ENCODE data around the gene GPR180.

Gene GPR180

GRCh38 chr13:94559222-94559795, 42.3 kb upstream of the GPR180 start:
- no peak overlapping the region for H3K27ac ChIP-seq (replicated peaks)
- DNase-seq (ENCODE audit: low read depth in 1 of 2, low spot score in 1 of 2): no peak

GRCh38 chr13:94560116-94560515, 41.5 kb upstream of the GPR180 start:
- Histone ChIP-seq H3K27me3 (ENCODE audit: insufficient read depth, poor library complexity, severe bottlenecking) (no peaks in the 10 kb centered on the region), H3K4me3 (replicated peaks; ENCODE audit: insufficient read depth, low read length) (no peak overlapping the region), H3K27ac (replicated peaks) (no peak overlapping the region)
- no peak for DNase-seq (ENCODE audit: low read depth in 1 of 2, low spot score in 1 of 2)
- no peak for TF ChIP-seq POLR2AphosphoS5 (IDR thresholded peaks at IDR 0.05; ENCODE audit: low read depth)
- no peak for TF ChIP-seq REST (IDR thresholded peaks at IDR 0.05; ENCODE audit: insufficient replicate concordance, low read depth)
- no peak for TF ChIP-seq SPI1 (IDR thresholded peaks at IDR 0.05; ENCODE audit: borderline replicate concordance, low read depth)
- TF ChIP-seq GABPA (IDR thresholded peaks at IDR 0.05; ENCODE audit: low read depth): no peak
- TF ChIP-seq CTCF (IDR thresholded peaks at IDR 0.05; ENCODE audit: insufficient read depth, low read length): no peak

More at GRCh38 chr13:94559222-94559795, 42.3 kb upstream of the GPR180 start:
- Histone ChIP-seq H3K27me3 (ENCODE audit: insufficient read depth, poor library complexity, severe bottlenecking) (no peaks in the 10 kb centered on the region), H3K4me3 (replicated peaks; ENCODE audit: insufficient read depth, low read length) (no peak overlapping the region)
- TF ChIP-seq CTCF (IDR thresholded peaks at IDR 0.05; ENCODE audit: insufficient read depth, low read length): no peak
- TF ChIP-seq REST (IDR thresholded peaks at IDR 0.05; ENCODE audit: insufficient replicate concordance, low read depth): no peak
- no peak for TF ChIP-seq SPI1 (IDR thresholded peaks at IDR 0.05; ENCODE audit: borderline replicate concordance, low read depth)
- TF ChIP-seq POLR2AphosphoS5 (IDR thresholded peaks at IDR 0.05; ENCODE audit: low read depth): no peak
- TF ChIP-seq GABPA (IDR thresholded peaks at IDR 0.05; ENCODE audit: low read depth): no peak

- Histone ChIP-seq H3K27me3 (ENCODE audit: insufficient read depth, poor library complexity, severe bottlenecking) (no peaks in the 10 kb centered on the region), H3K27ac (replicated peaks) (no peak overlapping the region), H3K4me3 (replicated peaks; ENCODE audit: insufficient read depth, low read length) (no peak overlapping the region)
- no peak for DNase-seq (ENCODE audit: low read depth in 1 of 2, low spot score in 1 of 2)
- TF ChIP-seq GABPA (IDR thresholded peaks at IDR 0.05; ENCODE audit: low read depth) (no peak), SPI1 (IDR thresholded peaks at IDR 0.05; ENCODE audit: borderline replicate concordance, low read depth) (no peak), POLR2AphosphoS5 (IDR thresholded peaks at IDR 0.05; ENCODE audit: low read depth) (no peak), REST (IDR thresholded peaks at IDR 0.05; ENCODE audit: insufficient replicate concordance, low read depth) (no peak), CTCF (IDR thresholded peaks at IDR 0.05; ENCODE audit: insufficient read depth, low read length) (no peak)
Measured at GRCh38 chr13:94561126-94561525, 40.5 kb upstream of the GPR180 start.

All from HL-60 (cell line).